KMS-11 (cell line): ENCODE results near the gene UBA7.

ENCODE experiments used
- H2AFZ ChIP-seq: fragments of 200-600 bp; sonication (generic); 2 replicates; pipeline ENCODE4 v1.6.1; 2016; ENCODE audit warnings: antibody characterized with exemption, mixed run types, low read depth
- H3K27ac ChIP-seq: fragments of 200-600 bp; sonication (generic); 2 replicates; pipeline ENCODE4 v1.6.1; 2016; ENCODE audit warnings: mild to moderate bottlenecking, mixed run types
- H3K27me3 ChIP-seq: fragments of 200-600 bp; sonication (generic); 2 replicates; pipeline ENCODE4 v1.6.1; 2017; ENCODE audit warnings: mild to moderate bottlenecking, low read depth, mixed run types, moderate library complexity; ENCODE audit not compliant: insufficient read depth
- H3K36me3 ChIP-seq: fragments of 200-600 bp; sonication (generic); 2 replicates; pipeline ENCODE4 v1.6.1; 2017; ENCODE audit warnings: mild to moderate bottlenecking, mixed run types; ENCODE audit not compliant: insufficient read depth
- H3K4me1 ChIP-seq: fragments of 200-600 bp; sonication (generic); 2 replicates; pipeline ENCODE4 v1.6.1; 2016; ENCODE audit warnings: mild to moderate bottlenecking, low read depth, mixed run types; ENCODE audit not compliant: poor library complexity, severe bottlenecking
- H3K4me2 ChIP-seq: fragments of 200-600 bp; sonication (generic); 2 replicates; pipeline ENCODE4 v1.7.0; 2016; ENCODE audit warnings: mild to moderate bottlenecking, mixed run types
- H3K4me3 ChIP-seq: fragments of 200-600 bp; sonication (generic); IDR thresholded peaks from 2 replicates; pipeline ENCODE4 v1.6.1; 2017; ENCODE audit warnings: low read depth, low read length, mixed read lengths; ENCODE audit not compliant: insufficient read depth
- H3K79me2 ChIP-seq: fragments of 200-600 bp; sonication (generic); 2 replicates; pipeline ENCODE4 v1.6.1; 2016; ENCODE audit warnings: low read depth, mixed run types; ENCODE audit not compliant: insufficient read depth
- H3K9ac ChIP-seq: fragments of 200-600 bp; sonication (generic); 2 replicates; pipeline ENCODE4 v1.6.1; 2016; ENCODE audit warnings: mild to moderate bottlenecking, mixed run types
- H4K20me1 ChIP-seq: fragments of 200-600 bp; sonication (generic); 2 replicates; pipeline ENCODE4 v1.6.1; 2016; ENCODE audit warnings: mild to moderate bottlenecking, mixed run types; ENCODE audit not compliant: insufficient read depth
- CTCF ChIP-seq: fragments of 200-600 bp; sonication (generic); conservative IDR thresholded peaks from 2 replicates; pipeline ENCODE4 v1.6.1; 2017; ENCODE audit warnings: low read depth, mild to moderate bottlenecking, antibody characterized with exemption, low read length, moderate library complexity, mixed read lengths

Gene UBA7

GRCh38 chr3:49799105-49799504 is 14.6 kb downstream of the UBA7 start:
- H3K27me3 ChIP-seq = no peaks in the 10 kb centered on the region; the same call in 1 of the 2 replicates
- H3K9ac ChIP-seq = no peak overlapping the region
- no peaks in the 10 kb centered on the region for H3K79me2 ChIP-seq
- no peak overlapping the region for H2AFZ ChIP-seq
- no peak overlapping the region for H3K27ac ChIP-seq
- H3K36me3 ChIP-seq = no peaks in the 10 kb centered on the region
- H3K4me3 ChIP-seq = no peak overlapping the region
- TF ChIP-seq CTCF = no peak
- H3K4me2 ChIP-seq = no peak overlapping the region
- no peaks in the 10 kb centered on the region for H4K20me1 ChIP-seq
- H3K4me1 ChIP-seq = no peaks in the 10 kb centered on the region

- no peak for TF ChIP-seq CTCF
- Histone ChIP-seq H3K27ac (no peak overlapping the region), H3K36me3 (no peaks in the 10 kb centered on the region), H3K9ac (no peak overlapping the region), H3K4me3 (no peak overlapping the region), H4K20me1 (no peaks in the 10 kb centered on the region), H3K27me3 (no peaks in the 10 kb centered on the region), H3K4me1 (no peaks in the 10 kb centered on the region), H3K79me2 (no peaks in the 10 kb centered on the region), H3K4me2 (no peak overlapping the region), H2AFZ (no peak overlapping the region)
Measured at GRCh38 chr3:49794926-49795905, 18.5 kb downstream of the UBA7 start.

- H3K4me3 ChIP-seq = no peak overlapping the region
Measured at GRCh38 chr3:49794431-49794830, 19.3 kb downstream of the UBA7 start.

GRCh38 chr3:49793486-49794085 is 20.2 kb downstream of the UBA7 start:
- Histone ChIP-seq H3K27ac (no peak overlapping the region), H3K4me1 (no peaks in the 10 kb centered on the region), H3K27me3 (no peaks in the 10 kb centered on the region), H3K79me2 (no peaks in the 10 kb centered on the region), H3K4me3 (no peak overlapping the region), H3K4me2 (no peak overlapping the region), H4K20me1 (no peaks in the 10 kb centered on the region), H2AFZ (no peak overlapping the region), H3K9ac (no peak overlapping the region), H3K36me3 (no peaks in the 10 kb centered on the region)
- TF ChIP-seq CTCF = no peak

More at GRCh38 chr3:49794431-49794830, 19.3 kb downstream of the UBA7 start:
- Histone ChIP-seq H3K79me2 (no peaks in the 10 kb centered on the region), H2AFZ (no peak overlapping the region), H3K27me3 (no peaks in the 10 kb centered on the region), H3K4me2 (no peak overlapping the region), H3K9ac (no peak overlapping the region), H3K4me1 (no peaks in the 10 kb centered on the region), H3K27ac (no peak overlapping the region), H3K36me3 (no peaks in the 10 kb centered on the region), H4K20me1 (no peaks in the 10 kb centered on the region)
- TF ChIP-seq CTCF = no peak
